ENCODE measurements around the gene SRL.
"Not testable (repeated sequence)": the region's sequence is repeated elsewhere in the genome, so short reads cannot be mapped to it uniquely, and the experiment has no call there.

Gene SRL

GRCh38 chr16:4159726-4160125 lies 82.2 kb downstream of the SRL start:
- DNase-seq (ENCODE audit: low read depth) = no peak

- no peak for DNase-seq (ENCODE audit: low read depth)
These were observed 83.5 kb downstream of the SRL start for GRCh38 chr16:4158143-4159093.

- DNase-seq (ENCODE audit: low read depth) = no peak
These were observed 84.5 kb downstream of the SRL start for GRCh38 chr16:4157376-4157825.

GRCh38 chr16:4156503-4156902 lies 85.4 kb downstream of the SRL start:
- not testable (repeated sequence) for DNase-seq (ENCODE audit: low read depth)

GRCh38 chr16:4153364-4153763 lies 88.5 kb downstream of the SRL start:
- DNase-seq (ENCODE audit: low read depth) = not testable (repeated sequence)

GRCh38 chr16:4152267-4152666 lies 89.6 kb downstream of the SRL start:
- no peak for DNase-seq (ENCODE audit: low read depth)

- DNase-seq (ENCODE audit: low read depth) = no peak
These were observed 94.6 kb downstream of the SRL start for GRCh38 chr16:4147236-4147635.

GRCh38 chr16:4142268-4142667 lies 99.6 kb downstream of the SRL start:
- no peak for DNase-seq (ENCODE audit: low read depth)

- no peak for DNase-seq (ENCODE audit: low read depth)
These were observed 100.3 kb downstream of the SRL start for GRCh38 chr16:4141604-4142003.

GRCh38 chr16:4140652-4141051 lies 101.2 kb downstream of the SRL start:
- DNase-seq (ENCODE audit: low read depth) = no peak

GRCh38 chr16:4139968-4140367 lies 101.9 kb downstream of the SRL start:
- no peak for DNase-seq (ENCODE audit: low read depth)

Data from stimulated activated CD4-positive, alpha-beta T cell treated with anti-CD3 and anti-CD28 coated beads, Interleukin-2, amount 100 ng/mL, for 4 hours (primary cell).